Kidney (tissue), 14 donors: ENCODE results near the gene COQ2. TPM values are rescaled to one million over a fixed set of nuclear protein-coding genes. Genes with fewer than 3 reads are reported as not detected.
"Not testable (repeated sequence)": the region's sequence is repeated elsewhere in the genome, so short reads cannot be mapped to it uniquely, and the experiment has no call there.

Experiments
- DNase-seq, 5 donors: peaks; one replicate each; pipeline ENCODE4 v3.0.0-alpha.2; 2013 to 2020
- FAIRE-seq: peaks from 2 replicates; lab custom pipeline; 2012; peaks lifted over from hg19 to GRCh38; lab: Jason Lieb, UNC
- H3K27ac ChIP-seq, 2 donors: one replicate each; pipeline ENCODE4 v1.7.0; 2013; ENCODE audit warnings: low read depth in 2 of 2, low read length in 2 of 2, inconsistent platforms in 1 of 2
- H3K27me3 ChIP-seq: one replicate; pipeline ENCODE4 v1.7.1; 2013; ENCODE audit warnings: low read length, inconsistent platforms; ENCODE audit not compliant: control insufficient read depth, insufficient read depth
- H3K36me3 ChIP-seq, 3 donors: one replicate each; pipeline versions ENCODE4 v1.7.0 to v1.7.1; 2013; ENCODE audit warnings: low read length in 3 of 3, control low read depth in 1 of 3, inconsistent platforms in 1 of 3; ENCODE audit not compliant: insufficient read depth in 3 of 3, control insufficient read depth in 2 of 3
- H3K4me1 ChIP-seq, 3 donors: one replicate each; pipeline versions ENCODE4 v1.7.0 to v1.7.1; 2013; ENCODE audit warnings: low read length in 3 of 3, inconsistent platforms in 1 of 3, low read depth in 1 of 3; ENCODE audit not compliant: control insufficient read depth in 2 of 3, insufficient read depth in 2 of 3
- H3K4me3 ChIP-seq, 3 donors: one replicate each; pipeline versions ENCODE4 v1.7.0 to v1.8.1; 2013; ENCODE audit warnings: low read length in 3 of 3, control low read depth in 1 of 3, inconsistent platforms in 1 of 3
- H3K9ac ChIP-seq, 3 donors: one replicate each; pipeline versions ENCODE4 v1.7.0 to v1.7.1; 2013; ENCODE audit warnings: low read length in 3 of 3, control low read depth in 1 of 3, inconsistent platforms in 1 of 3
- H3K9me3 ChIP-seq, 3 donors: one replicate each; pipeline versions ENCODE4 v1.7.0 to v1.7.1; 2013; ENCODE audit warnings: low read length in 3 of 3, control low read depth in 1 of 3, inconsistent platforms in 1 of 3; ENCODE audit not compliant: control insufficient read depth in 2 of 3, insufficient read depth in 1 of 3
- CTCF ChIP-seq: IDR thresholded peaks from 3 replicates; pipeline ENCODE4 v1.5.1; 2012; ENCODE audit warnings: mild to moderate bottlenecking, moderate library complexity, borderline replicate concordance; ENCODE audit not compliant: insufficient read depth; ENCODE audit errors: extremely low read depth
- intact Hi-C: fragments of 100-400 bp; cut with DNase I; formaldehyde crosslinking; loops from one replicate; pipeline ENCODE4 v1.11.1; 2022
- polyA plus RNA-seq: library from polyadenylated mRNA; stranded (reverse); fragments of 350-450 nt; fragmentation: Illumina TruSeq; extraction: RNeasy Lipid Tissue Mini Kit (QIAGEN cat#74804); gene quantifications from one replicate; pipeline ENCODE4 v1.2.3, GENCODE V29; 2014; ENCODE audit warnings: low read depth, low replicate concordance; ENCODE audit not compliant: insufficient read depth
- total RNA-seq: library from RNA; stranded (reverse); fragmentation: NEBNext Ultra II Directional; extraction: Animal tissue kit (Norgen Biotek cat#: 25700); gene quantifications from one replicate; pipeline ENCODE4 v1.2.1, GENCODE V29; 2021
- donor health status: control.
- donor health status: control.
- donor health status: control.
- donor health status: control.
- donor health status: control.
- donor health status: DM: yes; HTN: yes; CAD: no.
- donor health status: Normal renal cell carcinoma (clear cell type).

Gene COQ2
- total and polyA plus RNA-seq, 2 donors from 2014 or later, result 8.1 to 11.6 TPM

DNA sequence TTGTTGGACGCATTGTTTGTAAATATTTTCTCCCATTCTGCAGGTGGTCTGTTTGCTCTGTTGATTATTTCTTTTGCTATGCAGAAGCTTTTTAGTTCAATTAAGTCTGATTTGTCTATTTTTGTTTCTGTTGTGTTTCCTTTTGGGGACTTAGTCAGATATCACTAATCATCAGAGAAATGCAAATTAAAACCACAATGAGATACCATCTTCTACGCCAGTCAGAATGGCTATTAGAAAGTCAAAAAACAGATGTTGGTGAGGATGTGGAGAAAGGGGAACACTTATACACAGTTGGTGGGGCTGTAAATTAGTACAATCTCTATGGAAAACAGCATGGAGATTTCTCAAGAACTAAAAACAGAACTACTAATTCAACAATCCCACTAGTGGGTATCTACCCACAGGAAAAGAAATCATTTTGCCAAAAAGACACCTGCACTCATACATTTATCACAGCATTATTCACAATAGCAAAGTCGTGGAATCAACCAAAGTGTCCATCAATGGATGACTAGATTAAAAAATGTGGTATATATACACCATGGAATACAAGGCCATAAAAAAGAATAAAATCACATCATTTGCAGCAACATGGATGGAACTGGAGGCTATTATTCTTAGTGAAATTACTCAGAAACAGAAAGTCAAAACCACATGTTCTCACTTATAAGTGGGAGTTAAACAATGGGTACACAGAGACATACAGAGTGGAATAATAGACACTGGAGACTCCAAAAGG lies 8.1 kb downstream of the COQ2 start:
- FAIRE-seq (no peak), DNase-seq (no peak)
- Histone ChIP-seq H3K36me3 (peaks cover 0 to 2% (median 0%) of the 10 kb centered on the region in 3 donors), H3K27me3 (no peaks in the 10 kb centered on the region), H3K4me3 (no peak overlapping the region), H3K27ac (no peak overlapping the region), H3K9ac (no peak overlapping the region), H3K9me3 (no peaks in the 10 kb centered on the region), H3K4me1 (no peaks in the 10 kb centered on the region)
- TF ChIP-seq CTCF, result no peak
- intact Hi-C loops, result no loop called here

DNA sequence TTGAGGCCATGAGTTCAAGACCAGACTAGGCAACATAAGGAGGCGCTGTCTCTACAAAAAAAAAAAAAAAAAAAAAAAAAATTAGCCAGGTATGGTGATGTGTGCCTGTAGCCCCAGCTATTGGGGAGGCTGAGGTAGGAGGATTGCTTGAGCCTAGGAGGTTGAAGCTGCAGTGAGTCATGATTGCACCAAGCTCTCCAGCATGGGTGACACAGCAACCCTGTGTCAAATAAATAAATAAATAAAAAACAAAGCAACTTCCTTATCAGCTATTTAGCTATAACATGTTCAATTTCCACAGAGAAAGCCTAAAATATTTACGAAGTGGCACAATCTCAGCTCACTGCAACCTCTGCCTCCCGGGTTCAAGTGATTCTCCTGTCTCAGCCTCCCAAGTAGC lies 10.7 kb downstream of the COQ2 start:
- H3K9me3 ChIP-seq, H3K36me3 ChIP-seq: not testable (repeated sequence)

GRCh38 chr4:83272900-83273299 lies 11.7 kb downstream of the COQ2 start:
- no peak for FAIRE-seq
- intact Hi-C loops, result no loop called here
- no peak for TF ChIP-seq CTCF

More for the DNA sequence above, 10.7 kb downstream of the COQ2 start:
- DNase-seq, H3K4me1 ChIP-seq, H3K4me3 ChIP-seq, H3K27me3 ChIP-seq, H3K27ac ChIP-seq, H3K9ac ChIP-seq, FAIRE-seq, intact Hi-C loops: not testable (repeated sequence)

GRCh38 chr4:83269256-83269655 lies 15.3 kb downstream of the COQ2 start:
- no peak for FAIRE-seq
- no peaks in the 10 kb centered on the region for H3K27me3 ChIP-seq
- intact Hi-C loops, result loop anchor here (10.0 kb wide), 1 partner anchor 194 kb away; no protein-coding TSS in a partner anchor

More at GRCh38 chr4:83272900-83273299, 11.7 kb downstream of the COQ2 start:
- DNase-seq, result no peak
- Histone ChIP-seq H3K27ac (no peak overlapping the region), H3K4me1 (no peaks in the 10 kb centered on the region), H3K4me3 (no peak overlapping the region), H3K27me3 (no peaks in the 10 kb centered on the region), H3K36me3 (peaks cover 0 to 6% (median 0%) of the 10 kb centered on the region in 3 donors), H3K9me3 (no peaks in the 10 kb centered on the region), H3K9ac (no peak overlapping the region)

More at GRCh38 chr4:83269256-83269655, 15.3 kb downstream of the COQ2 start:
- H3K27ac ChIP-seq, result no peak overlapping the region
- TF ChIP-seq CTCF, result no peak
- no peaks in the 10 kb centered on the region for H3K4me1 ChIP-seq
- peaks cover 0 to 8% (median 0%) of the 10 kb centered on the region in 3 donors for H3K36me3 ChIP-seq
- H3K4me3 ChIP-seq, result no peak overlapping the region
- H3K9ac ChIP-seq, result no peak overlapping the region
- no peaks in the 10 kb centered on the region for H3K9me3 ChIP-seq
- DNase-seq, result no peak
